Stimulated activated CD8-positive, alpha-beta memory T cell treated with anti-CD3 and anti-CD28 coated beads, Interleukin-12 subunit alpha, Interleukin-12 subunit beta, amount 100 ng/mL, for 1 hour (primary cell): ENCODE measurements around the gene CUTA.

Source experiments
- DNase-seq: peaks from one replicate; pipeline ENCODE4 v3.0.0-alpha.2; 2020; ENCODE audit warnings: low read depth

Gene CUTA

GRCh38 chr6:33420491-33421343 lies 2.8 kb upstream of the CUTA start:
- no peak for DNase-seq

- DNase-seq, result no peak
These were observed 1.9 kb upstream of the CUTA start, which contains the start of gene SYNGAP1 for GRCh38 chr6:33419580-33420490. Gene SYNGAP1, plus strand, starts transcription at chr6:33420065. Its CDS starts 200 bp downstream, at chr6:33420265.

GRCh38 chr6:33418690-33419291 lies 884 bp upstream of the CUTA start:
- no peak for DNase-seq

GRCh38 chr6:33417128-33417902 lies 592 bp downstream of the CUTA start:
- DNase-seq, result no peak

GRCh38 chr6:33416386-33417127 lies 1.4 kb downstream of the CUTA start:
- DNase-seq, result no peak

GRCh38 chr6:33415831-33416230 lies 2.1 kb downstream of the CUTA start:
- DNase-seq, result no peak

GRCh38 chr6:33414592-33415271 lies 3.2 kb downstream of the CUTA start:
- DNase-seq, result no peak

- no peak for DNase-seq
These were observed 4.4 kb downstream of the CUTA start for GRCh38 chr6:33413241-33414120.

GRCh38 chr6:33412140-33413009 lies 5.5 kb downstream of the CUTA start:
- DNase-seq, result no peak

GRCh38 chr6:33411632-33412005 lies 6.3 kb downstream of the CUTA start:
- DNase-seq, result no peak

- DNase-seq, result peak; percentile 61
These were observed 6.9 kb downstream of the CUTA start, which contains the start of gene PHF1 for GRCh38 chr6:33410711-33411631. Gene PHF1, plus strand, starts transcription at chr6:33411014. Its CDS starts 1,250 bp downstream, at chr6:33412264.

GRCh38 chr6:33410050-33410710 lies 7.7 kb downstream of the CUTA start:
- peak; percentile 98 for DNase-seq

GRCh38 chr6:33407132-33407718 lies 10.7 kb downstream of the CUTA start:
- no peak for DNase-seq

- no peak for DNase-seq
These were observed 11.8 kb downstream of the CUTA start for GRCh38 chr6:33406126-33406525.

GRCh38 chr6:33405386-33405940 lies 12.4 kb downstream of the CUTA start:
- DNase-seq, result no peak

GRCh38 chr6:33404884-33405283 lies 13.0 kb downstream of the CUTA start:
- DNase-seq, result no peak
